Measurements from ENCODE around the gene ZCWPW1.

DNA sequence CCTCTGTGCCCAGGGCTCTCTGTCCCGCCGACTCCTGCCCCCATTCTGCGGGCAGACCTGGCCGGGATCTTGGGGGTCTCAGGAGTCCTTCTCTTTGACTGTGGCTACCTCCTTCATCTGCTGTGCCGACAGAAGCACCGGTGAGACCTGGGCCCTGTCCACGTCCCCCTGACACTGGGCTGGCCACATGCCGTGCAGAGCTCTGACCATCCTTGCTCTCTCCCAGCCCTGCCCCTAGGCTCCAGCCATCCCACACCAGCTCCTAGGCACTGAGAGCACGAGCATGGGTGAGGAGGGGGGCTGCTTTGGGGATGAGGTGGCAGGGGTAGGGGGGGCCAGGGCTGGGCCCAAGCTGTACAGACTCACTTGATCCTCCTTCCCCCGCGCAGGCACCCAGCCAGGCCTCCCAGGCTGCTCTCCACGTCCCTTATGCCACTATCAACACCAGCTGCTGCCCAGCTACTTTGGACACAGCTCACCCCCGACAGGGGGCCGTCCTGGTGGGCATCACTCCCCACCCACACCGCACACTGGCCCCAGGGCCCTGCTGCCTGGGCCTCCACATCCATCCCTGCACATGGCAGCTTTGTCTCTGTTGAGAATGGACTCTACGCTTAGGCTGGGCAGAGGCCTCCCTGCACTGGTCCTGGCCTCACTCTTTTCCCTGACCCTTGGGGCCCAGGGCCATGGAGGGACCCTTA lies 75.4 kb downstream of the ZCWPW1 start:
- TF ChIP-seq, protein P1, sequence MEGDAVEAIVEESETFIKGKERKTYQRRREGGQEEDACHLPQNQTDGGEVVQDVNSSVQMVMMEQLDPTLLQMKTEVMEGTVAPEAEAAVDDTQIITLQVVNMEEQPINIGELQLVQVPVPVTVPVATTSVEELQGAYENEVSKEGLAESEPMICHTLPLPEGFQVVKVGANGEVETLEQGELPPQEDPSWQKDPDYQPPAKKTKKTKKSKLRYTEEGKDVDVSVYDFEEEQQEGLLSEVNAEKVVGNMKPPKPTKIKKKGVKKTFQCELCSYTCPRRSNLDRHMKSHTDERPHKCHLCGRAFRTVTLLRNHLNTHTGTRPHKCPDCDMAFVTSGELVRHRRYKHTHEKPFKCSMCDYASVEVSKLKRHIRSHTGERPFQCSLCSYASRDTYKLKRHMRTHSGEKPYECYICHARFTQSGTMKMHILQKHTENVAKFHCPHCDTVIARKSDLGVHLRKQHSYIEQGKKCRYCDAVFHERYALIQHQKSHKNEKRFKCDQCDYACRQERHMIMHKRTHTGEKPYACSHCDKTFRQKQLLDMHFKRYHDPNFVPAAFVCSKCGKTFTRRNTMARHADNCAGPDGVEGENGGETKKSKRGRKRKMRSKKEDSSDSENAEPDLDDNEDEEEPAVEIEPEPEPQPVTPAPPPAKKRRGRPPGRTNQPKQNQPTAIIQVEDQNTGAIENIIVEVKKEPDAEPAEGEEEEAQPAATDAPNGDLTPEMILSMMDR (IDR thresholded peaks at IDR 0.05): no peak
- no peak for TF ChIP-seq EP300 (IDR thresholded peaks at IDR 0.05)
- TF ChIP-seq POLR2A (IDR thresholded peaks at IDR 0.05): no peak
- TF ChIP-seq POLR2AphosphoS5 (IDR thresholded peaks at IDR 0.05): no peak
